Activated CD4-positive, alpha-beta T cell treated with anti-CD3 and anti-CD28 coated beads for 24 hours (primary cell): ENCODE results near the gene N4BP2L2.
"Not testable (repeated sequence)": the region's sequence is repeated elsewhere in the genome, so short reads cannot be mapped to it uniquely, and the experiment has no call there.

Experiments used
- DNase-seq, 2 donors: peaks; one replicate each; pipeline ENCODE4 v3.0.0-alpha.2; 2020; ENCODE audit warnings: low read depth in 2 of 2

Gene N4BP2L2

DNA sequence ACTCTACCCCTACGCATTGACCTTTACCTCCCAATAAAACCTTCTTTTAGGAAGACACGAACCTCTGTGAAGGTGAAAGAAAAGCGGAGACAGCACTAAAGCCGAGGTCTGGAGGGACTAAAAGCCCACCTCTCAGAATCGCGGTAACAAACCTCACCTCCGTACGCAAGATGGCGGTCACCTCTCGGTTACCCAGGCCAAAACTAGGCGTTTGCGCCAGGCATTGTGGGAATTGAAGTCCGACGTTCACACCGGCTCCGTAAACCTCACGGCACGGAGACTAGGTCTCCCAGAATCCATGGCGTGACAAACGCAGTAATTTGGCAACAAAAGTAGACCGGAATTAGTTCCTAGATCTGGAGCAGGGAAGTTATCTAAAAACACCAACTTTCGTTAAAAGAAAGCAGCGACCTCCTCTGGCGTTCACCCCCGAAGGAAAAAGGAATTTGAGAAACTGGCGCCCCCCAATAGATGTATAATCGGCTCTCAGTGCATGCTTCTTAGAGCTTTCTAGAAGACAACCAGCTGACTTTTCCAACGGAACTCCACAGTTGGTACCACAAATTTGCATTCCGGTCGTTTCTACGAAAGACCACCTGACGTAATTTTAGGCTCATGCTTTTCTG, at the start of gene N4BP2L2:
Gene N4BP2L2, minus strand, starts transcription at position 175 of the 626 bp plus-strand sequence. CDS start 1,768 bp downstream, outside the sequence.
- peak; percentile 68 to 78 for DNase-seq

GRCh38 chr13:32587811-32588170, 49.2 kb upstream of the N4BP2L2 start:
- DNase-seq, result no peak

- peak; percentile 32 to 35 for DNase-seq
Observed at GRCh38 chr13:32587011-32587810, 48.6 kb upstream of the N4BP2L2 start.

- peak; percentile 88 to 90 for DNase-seq
Observed at GRCh38 chr13:32586080-32586900, 47.7 kb upstream of the N4BP2L2 start, which contains the start of gene PDS5B. Gene PDS5B, plus strand, starts transcription at chr13:32586452. Its CDS starts 62,321 bp downstream, at chr13:32648773.

DNA sequence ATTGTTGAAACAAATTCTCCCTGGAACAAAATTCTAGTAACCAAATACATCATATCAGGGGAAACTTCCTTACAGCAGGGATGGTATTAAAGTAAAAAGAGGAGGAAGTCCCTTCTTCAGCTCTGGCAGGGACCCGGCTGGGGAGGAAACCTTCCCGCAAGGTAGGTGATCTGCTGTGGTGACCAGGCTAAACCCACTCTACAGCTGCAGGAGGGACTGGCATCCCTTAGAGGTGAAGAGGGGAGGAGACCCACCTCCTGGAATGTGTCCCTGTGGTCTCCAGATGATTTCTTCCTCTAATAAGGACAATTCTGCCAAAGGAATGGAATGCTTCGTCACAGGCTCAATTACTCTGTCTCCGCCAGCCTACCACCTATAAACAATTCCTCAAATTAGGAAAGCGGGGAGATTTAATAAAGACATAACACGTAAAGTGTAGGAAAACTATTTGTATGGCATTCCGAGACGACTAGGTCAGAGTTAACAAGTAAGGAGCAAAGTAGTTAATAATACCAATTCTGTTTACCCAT, 47.0 kb upstream of the N4BP2L2 start:
- no peak for DNase-seq

DNA sequence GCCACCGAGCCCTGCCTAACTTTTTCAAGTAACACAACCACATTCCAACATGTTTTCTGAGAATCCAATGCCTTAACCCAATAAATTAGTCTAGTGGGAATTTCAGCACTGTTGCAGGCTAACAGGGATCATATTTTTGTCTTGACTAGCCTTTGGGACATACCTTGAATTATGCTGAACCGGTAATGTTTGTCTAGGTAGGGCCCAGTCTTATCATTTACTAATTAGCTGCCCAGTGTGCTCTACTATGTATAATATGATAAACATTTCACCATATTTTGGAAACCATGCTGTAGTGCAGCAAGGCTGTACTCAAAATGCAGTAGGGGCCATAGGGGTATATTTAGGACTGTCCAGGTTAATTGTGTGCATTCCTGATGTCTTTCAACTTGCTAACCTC, 44.4 kb upstream of the N4BP2L2 start:
- no peak for DNase-seq

GRCh38 chr13:32582281-32582680, 43.7 kb upstream of the N4BP2L2 start:
- no peak for DNase-seq

GRCh38 chr13:32581177-32581786, 42.7 kb upstream of the N4BP2L2 start:
- DNase-seq, result no peak

DNA sequence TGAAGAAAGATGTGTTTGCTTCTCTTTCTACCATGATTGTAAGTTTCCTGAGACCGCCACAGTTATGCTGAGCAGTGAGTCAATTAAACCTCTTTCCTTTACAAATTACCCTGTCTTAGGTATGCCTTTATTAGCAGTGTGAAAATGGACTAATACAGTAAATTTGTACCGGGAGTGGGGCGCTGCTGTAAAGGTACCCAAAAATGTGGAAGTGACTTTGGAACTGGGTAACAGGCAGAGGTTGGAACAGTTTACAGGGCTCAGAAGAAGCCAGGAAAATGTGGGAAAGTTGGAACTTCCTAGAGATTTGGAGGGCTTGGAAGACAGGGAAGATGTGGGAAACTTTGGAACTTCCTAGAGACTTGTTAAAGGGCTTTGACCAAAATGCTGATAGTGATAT, 38.4 kb upstream of the N4BP2L2 start:
- DNase-seq, result no peak

DNA sequence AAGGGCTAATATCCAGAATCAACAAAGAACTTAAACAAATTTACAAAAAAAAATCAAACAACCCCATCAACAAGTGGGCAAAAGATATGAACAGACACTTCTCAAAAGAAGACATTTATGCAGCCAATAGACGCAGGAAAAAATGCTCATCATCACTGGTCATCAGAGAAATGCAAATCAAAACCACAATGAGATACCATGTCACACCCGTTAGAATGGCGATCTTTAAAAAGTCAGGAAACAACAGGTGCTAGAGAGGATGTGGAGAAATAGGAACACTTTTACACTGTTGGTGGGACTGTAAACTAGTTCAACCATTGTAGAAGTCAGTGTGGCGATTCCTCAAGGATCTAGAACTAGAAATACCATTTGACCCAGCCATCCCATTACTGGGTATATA, 37.1 kb upstream of the N4BP2L2 start:
- not testable (repeated sequence) for DNase-seq

- not testable (repeated sequence) for DNase-seq
Observed at GRCh38 chr13:32560842-32561241, 22.2 kb upstream of the N4BP2L2 start.

DNA sequence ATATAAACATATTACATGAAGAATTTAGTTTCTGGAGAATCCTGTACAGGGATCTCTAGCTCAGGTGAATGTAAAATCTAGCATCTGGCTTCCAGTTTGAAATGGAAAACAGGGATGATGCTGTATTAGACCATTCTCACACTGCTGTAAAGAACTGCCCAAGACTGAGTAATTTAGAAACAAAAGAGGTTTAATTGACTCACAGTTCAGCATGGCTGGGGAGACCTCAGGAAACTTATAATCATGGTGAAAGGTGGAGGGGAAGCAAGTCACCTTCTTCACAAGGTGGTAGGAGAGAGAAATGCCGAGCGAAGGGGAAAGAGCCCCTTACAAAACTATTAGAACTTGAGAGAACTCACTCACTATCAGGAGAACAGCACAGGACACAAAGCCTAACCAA, 17.0 kb upstream of the N4BP2L2 start:
- DNase-seq, result no peak

- no peak for DNase-seq
Observed at GRCh38 chr13:32553720-32554119, 15.1 kb upstream of the N4BP2L2 start.

DNA sequence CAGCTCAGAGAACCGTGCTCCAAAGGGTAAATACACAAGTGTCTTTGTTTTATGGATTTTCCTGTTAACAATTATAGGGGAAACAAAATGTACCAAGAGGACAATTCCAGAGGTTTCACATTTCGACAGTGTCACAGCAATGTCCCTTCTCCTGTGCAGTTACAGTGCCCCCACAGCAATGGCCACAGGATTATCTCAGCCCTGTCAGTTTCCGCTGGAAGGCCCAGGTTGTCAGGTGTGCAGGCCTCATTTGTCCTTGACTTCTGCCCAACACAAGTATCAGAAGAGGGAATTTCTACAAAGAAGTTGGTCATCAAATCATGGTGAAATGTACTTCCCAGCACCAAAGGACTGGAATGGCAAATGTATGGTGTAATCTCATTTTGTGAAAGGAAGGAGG, 11.2 kb upstream of the N4BP2L2 start:
- no peak for DNase-seq

DNA sequence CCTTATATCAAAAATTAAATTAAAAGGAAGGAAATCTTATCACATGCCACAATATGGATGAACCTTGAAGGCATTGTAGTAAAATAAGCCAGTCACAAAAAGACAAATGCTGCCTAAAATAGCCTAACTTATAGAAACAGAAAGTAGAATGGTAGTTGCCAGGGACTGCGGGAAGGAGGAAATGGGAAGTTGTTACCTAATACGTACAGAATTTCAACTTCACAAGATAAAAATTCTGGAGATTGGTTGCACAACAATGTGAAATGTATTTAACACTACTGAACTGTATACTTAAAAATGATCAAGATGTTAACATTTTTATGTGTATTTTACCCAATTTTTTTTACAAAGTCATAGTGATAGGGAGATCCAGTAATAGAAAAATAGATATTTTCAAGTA, 10.2 kb upstream of the N4BP2L2 start:
- DNase-seq, result no peak

DNA sequence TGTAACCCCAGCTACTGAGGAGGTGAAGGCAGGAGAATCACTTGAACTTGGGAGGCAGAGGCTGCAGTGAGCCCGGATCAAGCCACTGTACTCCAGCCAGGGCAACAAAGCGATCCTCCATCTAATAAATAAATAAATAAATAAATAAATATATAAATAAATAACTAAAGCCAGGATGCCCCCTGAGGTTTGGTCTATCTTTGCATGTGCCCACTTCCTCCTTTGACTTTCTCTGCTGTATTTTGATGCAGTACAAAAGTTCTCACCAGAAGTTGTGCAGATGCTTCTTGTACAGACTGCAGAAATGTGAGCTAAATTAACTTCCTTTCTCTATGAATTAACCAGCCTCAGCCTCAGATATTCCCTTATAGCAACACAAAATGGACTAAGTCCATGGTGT, 6.5 kb upstream of the N4BP2L2 start:
- DNase-seq, result no peak

GRCh38 chr13:32542221-32542620, 3.6 kb upstream of the N4BP2L2 start:
- no peak for DNase-seq

DNA sequence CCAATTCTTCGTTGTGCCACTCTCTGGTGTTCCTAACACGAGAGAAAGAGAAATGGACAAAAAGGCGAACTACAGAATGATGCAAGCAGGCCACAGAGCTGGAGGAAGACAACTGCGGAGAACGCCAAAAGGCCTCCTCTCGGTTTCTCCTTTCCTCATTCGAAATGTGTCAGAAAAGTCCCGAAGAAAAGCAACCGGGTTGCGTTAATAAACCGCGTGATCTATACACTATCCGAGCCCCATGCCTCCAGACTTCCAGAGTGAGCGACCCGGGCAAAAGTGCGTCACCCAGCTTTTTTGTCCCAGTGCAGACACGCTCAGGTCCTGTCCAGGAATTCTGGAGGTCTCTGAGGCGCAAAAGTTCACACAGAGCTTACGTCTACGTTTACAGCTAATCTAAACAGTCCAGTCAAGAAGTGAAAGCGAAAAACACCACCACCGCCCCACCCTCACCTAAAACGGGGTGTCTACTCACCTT, 413 bp downstream of the N4BP2L2 start:
- peak; percentile 13 to 38 for DNase-seq

DNA sequence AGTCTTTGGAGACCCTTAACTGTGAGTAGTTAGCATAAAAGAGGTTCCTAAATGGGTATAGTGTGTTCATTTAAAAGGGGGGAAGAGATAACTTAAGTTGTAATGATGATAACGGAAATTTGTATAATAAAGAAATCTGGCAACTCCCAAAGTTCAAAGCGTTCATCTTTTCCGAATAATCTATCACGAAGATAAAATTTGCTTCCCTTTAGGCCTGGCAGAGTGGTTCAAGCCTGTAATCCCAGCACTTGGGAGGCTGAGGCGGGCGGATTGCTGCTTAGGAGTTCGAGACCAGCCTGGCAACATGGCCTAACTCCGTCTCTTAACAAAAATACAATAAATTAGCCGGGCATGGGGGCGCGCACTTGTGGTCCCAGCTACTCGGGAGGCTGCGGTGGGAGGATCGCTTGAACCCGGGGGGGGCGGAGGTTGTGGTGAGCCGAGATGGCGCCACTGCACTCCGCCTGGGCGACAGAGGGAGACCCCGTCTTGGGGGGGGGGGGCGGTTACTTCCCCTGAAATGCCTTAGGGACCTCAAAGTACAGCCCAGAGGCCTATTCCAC, 934 bp downstream of the N4BP2L2 start:
- peak in 1 of 2 donors; percentile 3 for DNase-seq

GRCh38 chr13:32535748-32536147, 2.8 kb downstream of the N4BP2L2 start:
- no peak for DNase-seq

GRCh38 chr13:32535115-32535514, 3.5 kb downstream of the N4BP2L2 start:
- no peak for DNase-seq
